CD14-positive monocyte (primary cell): ENCODE data around the gene CDH13. TPM values are rescaled to one million over a fixed set of nuclear protein-coding genes. Genes with fewer than 3 reads are reported as not detected.

Experiments
- DNase-seq, 3 donors: peaks; one replicate each; pipeline ENCODE4 v3.0.0-alpha.2; 2011 to 2022
- H2AFZ ChIP-seq: 2 replicates; pipeline ENCODE4 v1.6.0; 2012; ENCODE audit warnings: mild to moderate bottlenecking, low read depth, low read length, inconsistent platforms; ENCODE audit not compliant: insufficient read depth, poor library complexity, severe bottlenecking
- H3K27ac ChIP-seq, 2 donors: 1 replicate in 1 of 2; 2 replicates in 1 of 2; pipeline ENCODE4 v1.5.1; 2012 to 2013; ENCODE audit warnings: low read length in 2 of 2, control low read depth in 1 of 2, inconsistent platforms in 1 of 2, low read depth in 1 of 2, mild to moderate bottlenecking in 1 of 2
- H3K27me3 ChIP-seq, 2 donors: one replicate each; pipeline versions ENCODE4 v1.6.0 to v1.6.1; 2011 to 2013; ENCODE audit warnings: low read length in 2 of 2; ENCODE audit not compliant: control insufficient read depth in 2 of 2, insufficient read depth in 2 of 2
- H3K36me3 ChIP-seq, 2 donors: replicated peaks in 1 of 2; 1 replicate in 1 of 2; 2 replicates in 1 of 2; pipeline versions ENCODE4 v1.5.1 to v1.6.1; 2012 to 2013; ENCODE audit warnings: low read length in 2 of 2, control low read depth in 1 of 2, inconsistent platforms in 1 of 2, mild to moderate bottlenecking in 1 of 2; ENCODE audit not compliant: insufficient read depth in 2 of 2, control insufficient read depth in 1 of 2
- H3K4me1 ChIP-seq, 2 donors: 1 replicate in 1 of 2; 2 replicates in 1 of 2; pipeline versions ENCODE4 v1.5.1 to v1.6.1; 2012 to 2013; ENCODE audit warnings: low read length in 2 of 2, control low read depth in 1 of 2, inconsistent platforms in 1 of 2, mild to moderate bottlenecking in 1 of 2, moderate library complexity in 1 of 2; ENCODE audit not compliant: insufficient read depth in 2 of 2, control insufficient read depth in 1 of 2
- H3K4me2 ChIP-seq: replicated peaks from 2 replicates; pipeline ENCODE3; 2012; ENCODE audit warnings: low read length, moderate library complexity, mild to moderate bottlenecking; ENCODE audit not compliant: poor library complexity, severe bottlenecking; ENCODE audit errors: extremely low read depth
- H3K4me3 ChIP-seq, 3 experiments: fragments of 200-600 bp in 1 of 3; sonication (generic) in 1 of 3; replicated peaks in 1 of 3; 1 replicate in 2 of 3; 2 replicates in 1 of 3; pipeline ENCODE4 v1.5.1; 2011 to 2013; ENCODE audit warnings: low read length in 3 of 3, mild to moderate bottlenecking in 3 of 3, control low read depth in 2 of 3, low read depth in 2 of 3, inconsistent platforms in 1 of 3, moderate library complexity in 1 of 3
- H3K79me2 ChIP-seq: 2 replicates; pipeline ENCODE4 v1.6.0; 2012; ENCODE audit warnings: mild to moderate bottlenecking, control low read depth, inconsistent platforms, low read length, moderate library complexity; ENCODE audit not compliant: insufficient read depth
- H3K9ac ChIP-seq: 2 replicates; pipeline ENCODE4 v1.6.0; 2017; ENCODE audit warnings: low read length, mild to moderate bottlenecking; ENCODE audit not compliant: insufficient read depth, poor library complexity, severe bottlenecking
- H3K9me3 ChIP-seq, 2 donors: replicated peaks in 1 of 2; 1 replicate in 1 of 2; 2 replicates in 1 of 2; pipeline versions ENCODE4 v1.5.1 to v1.6.1; 2012 to 2013; ENCODE audit warnings: low read length in 2 of 2, control low read depth in 1 of 2; ENCODE audit not compliant: control insufficient read depth in 1 of 2, insufficient read depth in 1 of 2
- H4K20me1 ChIP-seq: 2 replicates; pipeline ENCODE4 v1.6.0; 2012; ENCODE audit warnings: mild to moderate bottlenecking, low read length, control low read depth, moderate library complexity; ENCODE audit not compliant: insufficient read depth
- H3K27ac Mint-ChIP-seq, 7 donors: one replicate each; pipeline ENCODE4 v1.8.0; 2020; ENCODE audit warnings: mild to moderate bottlenecking in 7 of 7, mixed read lengths in 7 of 7, moderate library complexity in 6 of 7, inconsistent platforms in 2 of 7
- H3K27me3 Mint-ChIP-seq, 3 donors: one replicate each; pipeline ENCODE4 v1.8.0; 2021 to 2022; ENCODE audit warnings: low read depth in 3 of 3, mild to moderate bottlenecking in 3 of 3, mixed read lengths in 3 of 3, moderate library complexity in 3 of 3, inconsistent platforms in 1 of 3
- H3K36me3 Mint-ChIP-seq, 2 donors: one replicate each; pipeline ENCODE4 v1.8.0; 2020; ENCODE audit warnings: mixed read lengths in 2 of 2, inconsistent platforms in 1 of 2, mild to moderate bottlenecking in 1 of 2
- H3K4me1 Mint-ChIP-seq: one replicate; pipeline ENCODE4 v1.8.0; 2020; ENCODE audit warnings: mild to moderate bottlenecking, mixed read lengths
- H3K4me3 Mint-ChIP-seq, 2 donors: one replicate each; pipeline ENCODE4 v1.8.0; 2020; ENCODE audit warnings: mild to moderate bottlenecking in 2 of 2, mixed read lengths in 2 of 2, moderate library complexity in 1 of 2
- H3K9me3 Mint-ChIP-seq, 7 donors: one replicate each; pipeline ENCODE4 v1.8.0; 2020 to 2022; ENCODE audit warnings: mixed read lengths in 7 of 7, mild to moderate bottlenecking in 6 of 7, moderate library complexity in 6 of 7, inconsistent platforms in 2 of 7
- WGBS: methylation state at CpG from one replicate; pipeline ENCODE4 v1.1.5; 2013; ENCODE audit warnings: missing lambda C conversion rate; ENCODE audit not compliant: insufficient coverage; 5-methylcytosine and 5-hydroxymethylcytosine counted together
- intact Hi-C, 2 donors: fragments of 100-400 bp; cut with micrococcal nuclease; formaldehyde crosslinking; loops; one replicate each; pipeline versions ENCODE4 v1.15.0 to v1.15.1; 2023
- polyA plus RNA-seq, 3 donors: library from polyadenylated mRNA; depleted of rRNA in 1 of 3; unstranded in 2 of 3; stranded (reverse) in 1 of 3; fragments of 300-500 nt in 2 of 3; fragments of >200 nt in 1 of 3; fragmentation: Illumina TruSeq in 2 of 3; gene quantifications; 1 replicate in 2 of 3; 2 replicates in 1 of 3; pipeline ENCODE4 v1.2.3, GENCODE V29; 2012 to 2021
- TF ChIP-seq, protein P1 (sequence below): fragments of 200-600 bp; IDR thresholded peaks from one replicate; pipeline ENCODE4 v1.8.0; 2022; ENCODE audit warnings: antibody characterized with exemption, mild to moderate bottlenecking

The CDH13 gene
- polyA plus RNA-seq, 3 donors, result 0.13 to 0.19 TPM; not detected in 1

DNA sequence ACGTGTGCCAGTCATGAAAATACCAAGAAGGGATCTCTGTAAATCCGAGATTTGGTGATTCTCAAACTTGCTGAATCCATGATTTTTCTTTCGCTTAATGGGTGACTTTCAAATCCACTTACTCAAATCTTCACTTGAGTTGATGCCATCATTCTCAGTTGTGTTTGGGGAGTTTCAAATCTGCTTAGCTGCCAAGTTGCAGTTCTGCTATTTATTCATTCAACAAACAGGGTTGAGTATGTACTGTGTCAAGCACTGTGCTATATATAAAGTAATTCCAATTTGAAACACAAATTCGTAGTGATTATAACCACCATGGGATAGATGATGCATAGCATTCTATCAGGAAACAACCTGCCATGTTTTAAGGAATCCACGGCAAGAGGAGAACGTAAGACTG, 394.3 kb downstream of the CDH13 start:
- Mint-ChIP-seq H3K9me3 (peaks cover 0 to 11% (median 3%) of the 10 kb centered on the region in 7 donors), H3K36me3 (no peaks in the 10 kb centered on the region), H3K4me1 (no peaks in the 10 kb centered on the region), H3K27me3 (peaks cover 0 to 1% (median 0%) of the 10 kb centered on the region in 3 donors), H3K27ac (no peak overlapping the region), H3K4me3 (no peak overlapping the region)
- Histone ChIP-seq H3K4me3 (no peak overlapping the region), H3K27me3 (no peaks in the 10 kb centered on the region), H3K27ac (no peak overlapping the region), H2AFZ (no peak overlapping the region), H3K4me1 (no peaks in the 10 kb centered on the region), H3K4me2 (no peak overlapping the region), H3K9ac (no peak overlapping the region), H3K36me3 (no peaks in the 10 kb centered on the region), H4K20me1 (no peaks in the 10 kb centered on the region), H3K79me2 (no peaks in the 10 kb centered on the region), H3K9me3 (no peaks in the 10 kb centered on the region)
- intact Hi-C loops, result no loop called here
- TF ChIP-seq, protein P1, sequence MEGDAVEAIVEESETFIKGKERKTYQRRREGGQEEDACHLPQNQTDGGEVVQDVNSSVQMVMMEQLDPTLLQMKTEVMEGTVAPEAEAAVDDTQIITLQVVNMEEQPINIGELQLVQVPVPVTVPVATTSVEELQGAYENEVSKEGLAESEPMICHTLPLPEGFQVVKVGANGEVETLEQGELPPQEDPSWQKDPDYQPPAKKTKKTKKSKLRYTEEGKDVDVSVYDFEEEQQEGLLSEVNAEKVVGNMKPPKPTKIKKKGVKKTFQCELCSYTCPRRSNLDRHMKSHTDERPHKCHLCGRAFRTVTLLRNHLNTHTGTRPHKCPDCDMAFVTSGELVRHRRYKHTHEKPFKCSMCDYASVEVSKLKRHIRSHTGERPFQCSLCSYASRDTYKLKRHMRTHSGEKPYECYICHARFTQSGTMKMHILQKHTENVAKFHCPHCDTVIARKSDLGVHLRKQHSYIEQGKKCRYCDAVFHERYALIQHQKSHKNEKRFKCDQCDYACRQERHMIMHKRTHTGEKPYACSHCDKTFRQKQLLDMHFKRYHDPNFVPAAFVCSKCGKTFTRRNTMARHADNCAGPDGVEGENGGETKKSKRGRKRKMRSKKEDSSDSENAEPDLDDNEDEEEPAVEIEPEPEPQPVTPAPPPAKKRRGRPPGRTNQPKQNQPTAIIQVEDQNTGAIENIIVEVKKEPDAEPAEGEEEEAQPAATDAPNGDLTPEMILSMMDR, result no peak
- 92% methylated on average over 2 of the region's 6 CpGs for WGBS
- DNase-seq, result no peak

DNA sequence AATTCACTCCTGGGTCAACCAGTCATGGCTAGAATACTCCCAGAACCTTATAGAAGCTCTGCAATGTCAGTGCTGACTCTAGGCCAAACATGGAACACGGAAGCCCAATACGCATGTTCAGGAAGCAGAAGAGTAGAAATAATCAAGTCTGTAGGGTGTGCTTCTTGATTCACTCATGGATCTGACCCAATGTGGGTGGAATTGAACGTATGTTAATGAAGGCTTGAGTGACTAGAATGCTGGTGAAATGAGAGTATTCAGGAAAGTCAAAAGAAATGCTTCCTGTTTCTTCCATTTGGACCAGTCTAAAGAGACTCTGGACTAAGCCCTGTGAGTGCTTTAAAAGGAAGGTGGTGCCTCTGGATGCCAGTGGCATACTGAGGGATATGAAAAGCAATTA, 395.0 kb downstream of the CDH13 start:
- H3K27ac Mint-ChIP-seq, result no peak overlapping the region
- TF ChIP-seq, protein P1, result no peak
- Histone ChIP-seq H3K4me2 (no peak overlapping the region), H3K4me3 (no peak overlapping the region), H3K27ac (no peak overlapping the region), H2AFZ (no peak overlapping the region), H3K36me3 (no peaks in the 10 kb centered on the region), H4K20me1 (no peaks in the 10 kb centered on the region), H3K9me3 (no peaks in the 10 kb centered on the region), H3K79me2 (no peaks in the 10 kb centered on the region), H3K4me1 (no peaks in the 10 kb centered on the region), H3K27me3 (no peaks in the 10 kb centered on the region), H3K9ac (no peak overlapping the region)
- H3K4me1 Mint-ChIP-seq, result no peaks in the 10 kb centered on the region
- intact Hi-C loops, result no loop called here
- no peak for DNase-seq
- H3K27me3 Mint-ChIP-seq, result peaks cover 0 to 1% (median 0%) of the 10 kb centered on the region in 3 donors
- H3K9me3 Mint-ChIP-seq, result peaks cover 0 to 11% (median 3%) of the 10 kb centered on the region in 7 donors
- no peak overlapping the region for H3K4me3 Mint-ChIP-seq
- 75% methylated on average over 3 of the region's 3 CpGs for WGBS
- H3K36me3 Mint-ChIP-seq, result no peaks in the 10 kb centered on the region
